GM23338 (cell line): ENCODE measurements around the gene TOX2.

Experiments used
- CTCF ChIP-seq, 2 experiments: fragments of 200-600 bp in 1 of 2; sonication (generic) in 1 of 2; conservative IDR thresholded peaks; 2 replicates each; pipeline versions ENCODE4 v1.5.1 to v1.6.1; 2016 to 2017; ENCODE audit warnings: antibody characterized with exemption in 2 of 2, low read depth in 2 of 2, mild to moderate bottlenecking in 2 of 2, moderate library complexity in 1 of 2
- EZH2 ChIP-seq: fragments of 200-600 bp; sonication (generic); IDR thresholded peaks from one replicate; pipeline ENCODE4 v1.8.0; 2017; ENCODE audit warnings: antibody characterized with exemption, mild to moderate bottlenecking, low read depth; ENCODE audit not compliant: unreplicated experiment
- EZH2phosphoT487 ChIP-seq: fragments of 200-600 bp; sonication (generic); IDR thresholded peaks from one replicate; pipeline ENCODE4 v1.8.1; 2018; ENCODE audit warnings: antibody characterized with exemption; ENCODE audit not compliant: unreplicated experiment
- POLR2AphosphoS5 ChIP-seq: IDR thresholded peaks from 2 replicates; pipeline ENCODE4 v1.6.1; 2016; ENCODE audit warnings: antibody characterized with exemption, low read depth
- STAT1 ChIP-seq: IDR thresholded peaks from one replicate; pipeline ENCODE4 v1.6.1; 2016; ENCODE audit warnings: antibody characterized with exemption; ENCODE audit not compliant: unreplicated experiment
- TF ChIP-seq, protein P1 (sequence below): fragments of 250-450 bp; sonication (Bioruptor Pico); IDR thresholded peaks from 2 replicates; pipeline ENCODE4 v1.5.0; 2020; ENCODE audit warnings: mild to moderate bottlenecking, moderate library complexity

DNA sequence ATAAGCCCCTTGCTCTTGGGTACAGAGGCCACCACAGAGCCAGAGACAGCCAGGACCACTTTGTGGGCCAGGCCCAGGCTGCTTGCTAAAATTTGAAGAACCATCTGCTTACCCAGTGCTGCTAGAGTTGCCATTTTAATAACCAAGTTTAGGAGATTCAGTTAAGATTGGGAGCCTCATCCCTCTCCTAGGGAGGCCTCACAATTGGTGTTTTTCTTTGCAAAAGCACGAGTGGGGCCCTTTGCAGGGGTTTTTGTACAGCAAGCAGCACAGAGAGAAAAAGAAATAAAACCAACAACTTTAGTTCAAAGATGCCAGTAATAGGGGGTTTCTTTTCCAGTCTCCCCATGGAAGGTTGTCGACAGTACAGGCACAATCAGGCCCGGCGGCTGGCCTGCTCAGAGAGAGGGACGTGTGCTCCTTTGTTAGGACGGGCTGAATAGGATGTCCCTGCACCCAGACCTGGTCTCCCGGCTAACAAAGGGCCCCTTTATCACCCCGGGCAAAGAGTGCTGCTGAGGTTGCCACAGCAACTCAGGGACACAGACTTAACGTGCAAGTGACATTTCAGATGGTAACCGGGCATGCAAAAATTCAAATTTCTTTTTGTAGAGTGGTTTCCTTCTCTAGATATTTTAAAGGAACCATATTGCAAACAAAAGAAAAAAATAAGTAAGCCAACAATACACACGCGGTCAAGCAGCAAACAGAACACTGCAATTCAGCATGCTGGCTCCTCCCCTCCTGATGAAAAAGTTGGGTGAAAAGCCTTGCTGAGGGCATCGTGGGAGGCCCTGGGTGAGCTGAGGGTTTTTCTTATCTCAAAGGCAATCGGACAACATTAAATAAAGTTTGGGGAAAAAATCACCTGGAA lies 10.5 kb upstream of the TOX2 start:
- TF ChIP-seq CTCF (conservative IDR thresholded peaks at IDR 0.05; ENCODE audit: low read depth in 2 of 2) (no peak), EZH2 (no peak), EZH2phosphoT487 (no peak), POLR2AphosphoS5 (no peak), STAT1 (no peak)
- TF ChIP-seq, protein P1, sequence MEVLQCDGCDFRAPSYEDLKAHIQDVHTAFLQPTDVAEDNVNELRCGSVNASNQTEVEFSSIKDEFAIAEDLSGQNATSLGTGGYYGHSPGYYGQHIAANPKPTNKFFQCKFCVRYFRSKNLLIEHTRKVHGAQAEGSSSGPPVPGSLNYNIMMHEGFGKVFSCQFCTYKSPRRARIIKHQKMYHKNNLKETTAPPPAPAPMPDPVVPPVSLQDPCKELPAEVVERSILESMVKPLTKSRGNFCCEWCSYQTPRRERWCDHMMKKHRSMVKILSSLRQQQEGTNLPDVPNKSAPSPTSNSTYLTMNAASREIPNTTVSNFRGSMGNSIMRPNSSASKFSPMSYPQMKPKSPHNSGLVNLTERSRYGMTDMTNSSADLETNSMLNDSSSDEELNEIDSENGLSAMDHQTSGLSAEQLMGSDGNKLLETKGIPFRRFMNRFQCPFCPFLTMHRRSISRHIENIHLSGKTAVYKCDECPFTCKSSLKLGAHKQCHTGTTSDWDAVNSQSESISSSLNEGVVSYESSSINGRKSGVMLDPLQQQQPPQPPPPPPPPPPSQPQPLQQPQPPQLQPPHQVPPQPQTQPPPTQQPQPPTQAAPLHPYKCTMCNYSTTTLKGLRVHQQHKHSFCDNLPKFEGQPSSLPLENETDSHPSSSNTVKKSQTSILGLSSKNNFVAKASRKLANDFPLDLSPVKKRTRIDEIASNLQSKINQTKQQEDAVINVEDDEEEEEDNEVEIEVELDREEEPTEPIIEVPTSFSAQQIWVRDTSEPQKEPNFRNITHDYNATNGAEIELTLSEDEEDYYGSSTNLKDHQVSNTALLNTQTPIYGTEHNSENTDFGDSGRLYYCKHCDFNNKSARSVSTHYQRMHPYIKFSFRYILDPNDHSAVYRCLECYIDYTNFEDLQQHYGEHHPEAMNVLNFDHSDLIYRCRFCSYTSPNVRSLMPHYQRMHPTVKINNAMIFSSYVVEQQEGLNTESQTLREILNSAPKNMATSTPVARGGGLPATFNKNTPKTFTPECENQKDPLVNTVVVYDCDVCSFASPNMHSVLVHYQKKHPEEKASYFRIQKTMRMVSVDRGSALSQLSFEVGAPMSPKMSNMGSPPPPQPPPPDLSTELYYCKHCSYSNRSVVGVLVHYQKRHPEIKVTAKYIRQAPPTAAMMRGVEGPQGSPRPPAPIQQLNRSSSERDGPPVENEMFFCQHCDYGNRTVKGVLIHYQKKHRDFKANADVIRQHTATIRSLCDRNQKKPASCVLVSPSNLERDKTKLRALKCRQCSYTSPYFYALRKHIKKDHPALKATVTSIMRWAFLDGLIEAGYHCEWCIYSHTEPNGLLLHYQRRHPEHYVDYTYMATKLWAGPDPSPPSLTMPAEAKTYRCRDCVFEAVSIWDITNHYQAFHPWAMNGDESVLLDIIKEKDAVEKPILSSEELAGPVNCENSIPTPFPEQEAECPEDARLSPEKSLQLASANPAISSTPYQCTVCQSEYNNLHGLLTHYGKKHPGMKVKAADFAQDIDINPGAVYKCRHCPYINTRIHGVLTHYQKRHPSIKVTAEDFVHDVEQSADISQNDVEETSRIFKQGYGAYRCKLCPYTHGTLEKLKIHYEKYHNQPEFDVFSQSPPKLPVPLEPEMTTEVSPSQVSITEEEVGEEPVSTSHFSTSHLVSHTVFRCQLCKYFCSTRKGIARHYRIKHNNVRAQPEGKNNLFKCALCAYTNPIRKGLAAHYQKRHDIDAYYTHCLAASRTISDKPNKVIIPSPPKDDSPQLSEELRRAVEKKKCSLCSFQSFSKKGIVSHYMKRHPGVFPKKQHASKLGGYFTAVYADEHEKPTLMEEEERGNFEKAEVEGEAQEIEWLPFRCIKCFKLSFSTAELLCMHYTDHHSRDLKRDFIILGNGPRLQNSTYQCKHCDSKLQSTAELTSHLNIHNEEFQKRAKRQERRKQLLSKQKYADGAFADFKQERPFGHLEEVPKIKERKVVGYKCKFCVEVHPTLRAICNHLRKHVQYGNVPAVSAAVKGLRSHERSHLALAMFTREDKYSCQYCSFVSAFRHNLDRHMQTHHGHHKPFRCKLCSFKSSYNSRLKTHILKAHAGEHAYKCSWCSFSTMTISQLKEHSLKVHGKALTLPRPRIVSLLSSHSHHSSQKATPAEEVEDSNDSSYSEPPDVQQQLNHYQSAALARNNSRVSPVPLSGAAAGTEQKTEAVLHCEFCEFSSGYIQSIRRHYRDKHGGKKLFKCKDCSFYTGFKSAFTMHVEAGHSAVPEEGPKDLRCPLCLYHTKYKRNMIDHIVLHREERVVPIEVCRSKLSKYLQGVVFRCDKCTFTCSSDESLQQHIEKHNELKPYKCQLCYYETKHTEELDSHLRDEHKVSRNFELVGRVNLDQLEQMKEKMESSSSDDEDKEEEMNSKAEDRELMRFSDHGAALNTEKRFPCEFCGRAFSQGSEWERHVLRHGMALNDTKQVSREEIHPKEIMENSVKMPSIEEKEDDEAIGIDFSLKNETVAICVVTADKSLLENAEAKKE (CRISPR knock-in tag), result no peak
